NOMO-1 (cell line): Measurements from ENCODE around the gene MRPL24.
A peak's percentile ranks its signal among the peaks of the same experiment; 100 is the strongest.

Experiments
- DNase-seq, 2 experiments: peaks; one replicate each; lab custom pipeline; 2025; ENCODE audit not compliant: unreplicated experiment in 2 of 2; lab: John Stamatoyannopoulos, UW

The MRPL24 gene

GRCh38 chr1:156693848-156694689 is 46.8 kb downstream of the MRPL24 start:
- DNase-seq, result no peak

DNA sequence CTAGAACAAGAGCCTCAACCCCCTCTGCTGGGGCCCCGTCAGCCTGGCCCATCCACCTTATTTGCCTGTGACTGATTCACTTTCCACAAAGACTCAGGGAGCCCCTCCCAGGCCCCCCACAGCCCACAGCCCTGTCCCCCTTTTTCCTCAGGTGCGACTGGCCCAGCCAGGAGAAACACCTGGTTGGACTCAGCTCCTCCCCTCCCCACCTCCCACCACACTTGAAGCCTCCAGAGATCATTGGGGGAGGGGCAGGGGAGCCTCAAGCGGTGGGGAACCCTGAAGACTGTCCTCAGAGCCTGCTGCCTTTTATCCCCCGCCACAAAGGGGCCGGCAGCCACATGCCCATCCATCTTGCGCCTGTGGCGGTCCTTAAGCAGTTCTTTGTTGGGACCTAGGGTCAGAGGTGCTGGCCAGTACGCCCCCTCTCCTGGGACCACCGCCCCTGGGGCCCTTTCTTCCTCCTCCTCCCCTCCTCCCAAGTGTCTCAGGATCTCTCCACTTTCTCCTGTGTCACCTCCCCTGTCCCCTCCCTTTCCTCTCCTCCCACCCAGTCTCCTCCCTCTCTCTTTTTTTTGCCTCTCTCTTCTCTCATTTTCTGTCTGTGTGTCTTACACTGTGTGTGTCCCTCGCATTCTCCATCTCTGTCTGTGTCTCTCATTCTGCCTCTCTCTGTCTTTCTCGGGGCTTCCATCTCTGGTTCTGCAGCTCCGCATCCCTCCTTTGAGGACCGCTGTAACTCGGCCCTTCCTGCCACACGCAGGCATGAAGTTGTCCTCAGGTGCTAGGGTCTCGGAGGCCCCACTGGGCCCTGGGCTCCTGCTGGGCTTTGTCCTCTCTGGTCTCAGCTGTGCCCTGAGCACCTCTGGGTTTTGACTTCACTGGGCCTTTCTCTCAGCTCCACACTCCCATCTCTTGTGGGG is 47.7 kb downstream of the MRPL24 start:
- DNase-seq, result no peak

GRCh38 chr1:156692441-156692924 is 48.4 kb downstream of the MRPL24 start:
- DNase-seq, result no peak

DNA sequence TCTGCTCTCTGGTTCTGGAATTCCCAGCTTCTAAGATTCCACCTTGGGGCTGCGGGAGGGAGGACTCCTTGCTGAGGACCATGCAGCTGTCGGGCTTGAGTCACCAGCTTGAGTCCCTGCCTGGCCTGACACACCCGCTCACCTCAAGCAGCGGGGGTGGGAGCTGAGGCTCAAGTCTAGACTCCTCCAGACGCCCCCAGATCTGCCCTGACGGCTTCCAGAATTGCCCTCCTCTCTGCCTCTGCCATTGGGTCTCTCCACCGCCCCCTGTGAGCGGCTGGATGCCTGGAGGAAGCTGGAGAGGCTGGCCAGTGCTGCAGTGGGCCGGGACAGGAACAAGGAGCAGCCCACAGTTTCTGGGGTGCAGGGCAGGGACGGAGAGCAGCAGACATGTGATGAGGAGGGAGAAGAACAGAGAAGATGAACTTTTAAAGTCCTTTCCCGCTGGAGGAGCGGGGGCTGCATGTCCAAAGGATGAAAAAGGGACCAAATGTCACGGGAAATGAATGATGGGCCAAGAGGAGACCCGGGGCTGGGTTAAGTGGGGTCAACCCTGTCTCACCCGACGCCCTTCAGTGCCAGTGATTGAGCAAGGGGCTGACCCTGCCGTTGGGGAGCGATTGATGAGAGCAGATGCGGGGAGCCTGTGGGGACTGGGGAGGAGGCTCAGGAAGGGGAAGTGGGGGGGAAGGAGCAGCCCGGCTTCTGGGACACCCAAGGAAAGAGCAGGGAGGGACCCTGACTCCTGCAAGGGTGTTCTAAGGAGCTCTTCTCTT is 49.0 kb downstream of the MRPL24 start:
- DNase-seq, result no peak

- DNase-seq, result no peak
Observed at GRCh38 chr1:156691191-156691590, 49.7 kb downstream of the MRPL24 start.

GRCh38 chr1:156690675-156691036 is 50.2 kb downstream of the MRPL24 start:
- DNase-seq, result no peak

DNA sequence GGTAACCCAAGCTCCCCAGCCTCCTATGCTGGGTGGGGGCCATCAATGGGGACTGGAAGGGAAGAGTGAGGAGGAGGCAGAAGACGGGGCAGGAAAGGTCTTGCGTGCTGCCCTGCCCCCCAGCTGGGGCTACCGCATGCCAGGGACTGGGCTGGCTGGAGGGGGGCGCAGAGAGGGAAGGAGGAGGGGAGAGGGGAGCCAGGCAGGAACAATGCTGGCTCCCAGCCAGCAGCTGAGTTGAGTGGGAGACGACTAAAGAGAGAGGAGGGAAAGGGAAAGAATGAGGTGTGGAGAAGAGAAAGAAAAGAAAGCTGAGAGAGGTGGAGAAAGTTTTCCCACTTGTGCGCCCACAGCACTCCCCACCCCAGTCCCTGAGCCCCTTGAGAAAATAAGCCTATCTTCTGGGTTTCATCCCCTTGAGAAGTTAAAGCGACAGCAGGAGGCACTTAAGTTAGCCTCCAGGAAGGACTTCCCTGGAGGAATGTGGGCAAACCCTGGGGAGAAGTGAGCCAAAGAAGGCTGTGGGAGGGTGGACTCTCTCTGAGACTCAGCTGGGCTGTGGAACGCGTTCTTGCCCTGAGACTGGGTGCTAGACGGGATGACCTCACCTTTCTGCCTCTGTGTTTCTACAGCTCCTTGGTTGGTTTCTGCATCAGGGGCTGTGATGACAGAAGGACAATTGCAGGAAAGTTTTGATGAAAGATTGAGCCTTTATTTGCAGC is 50.8 kb downstream of the MRPL24 start:
- DNase-seq, result no peak

GRCh38 chr1:156689035-156689952 is 51.6 kb downstream of the MRPL24 start:
- DNase-seq, result peak; percentile 67 to 80
